NCI-H2107 treated with DMSO at 0.1 percent for 48 hours (cell line): ENCODE measurements around the gene ZDHHC1.
"Not testable (repeated sequence)": the region's sequence is repeated elsewhere in the genome, so short reads cannot be mapped to it uniquely, and the experiment has no call there.

Experiments used
- DNase-seq: peaks from one replicate; lab custom pipeline; 2025; ENCODE audit not compliant: unreplicated experiment; lab: John Stamatoyannopoulos, UW

ZDHHC1 gene

GRCh38 chr16:67394155-67395104 lies 21.8 kb downstream of the ZDHHC1 start:
- DNase-seq: no peak

DNA sequence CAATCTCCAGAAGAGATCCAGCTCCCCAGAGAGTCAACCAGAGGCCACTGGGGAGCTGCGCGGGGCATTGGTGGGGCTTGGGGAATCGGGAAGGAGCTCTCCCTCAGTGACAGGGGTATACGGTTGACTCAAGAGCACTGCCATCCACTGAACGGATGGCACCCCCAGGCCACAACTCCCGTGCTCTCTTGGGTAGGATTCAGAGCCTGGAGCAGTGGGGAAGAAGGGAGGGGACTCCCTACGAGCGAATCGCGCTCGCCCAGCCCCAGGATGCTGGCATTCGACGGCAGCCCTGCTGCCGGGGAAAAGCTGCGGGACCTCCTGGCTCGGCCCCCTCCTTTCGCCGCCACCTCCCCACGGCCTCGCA lies 22.5 kb downstream of the ZDHHC1 start:
- DNase-seq: no peak

DNA sequence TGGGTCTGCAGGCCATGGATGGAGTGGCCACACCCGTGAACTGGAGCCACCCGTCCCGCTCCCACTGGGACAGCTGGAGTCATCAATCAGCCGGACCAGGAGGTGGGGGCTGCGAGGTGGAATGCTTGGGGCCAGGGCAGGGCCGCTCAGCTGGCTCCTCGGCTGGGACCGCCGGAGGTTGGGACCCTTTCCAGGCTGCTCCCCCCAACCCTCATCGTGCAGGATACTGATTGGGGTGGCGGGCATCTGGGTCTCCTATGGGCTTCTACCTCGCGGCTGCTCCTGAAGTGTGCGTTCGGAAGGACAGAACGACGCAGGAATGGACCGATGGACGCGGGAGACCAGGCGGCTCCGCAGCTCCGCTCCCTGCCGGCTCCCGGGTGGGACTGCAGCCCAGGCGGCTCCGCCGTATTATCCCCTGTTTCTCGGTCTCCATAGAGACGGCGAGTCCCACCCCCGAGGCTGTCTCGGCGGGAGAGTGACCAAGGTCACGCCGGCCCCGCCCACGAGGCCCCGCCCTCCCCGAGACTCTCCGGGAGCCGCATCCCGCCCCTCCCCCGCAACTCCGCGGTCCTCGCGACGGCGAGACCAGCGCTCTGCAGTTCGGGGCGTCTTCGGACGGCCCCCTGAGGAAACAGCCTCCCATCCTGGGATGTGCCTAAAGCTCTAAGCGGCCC lies 23.0 kb downstream of the ZDHHC1 start, which contains the start of gene TPPP3:
Gene TPPP3, minus strand, starts transcription at position 388 of the 677 bp plus-strand sequence. CDS start 2,387 bp downstream, outside the sequence.
- no peak for DNase-seq

DNA sequence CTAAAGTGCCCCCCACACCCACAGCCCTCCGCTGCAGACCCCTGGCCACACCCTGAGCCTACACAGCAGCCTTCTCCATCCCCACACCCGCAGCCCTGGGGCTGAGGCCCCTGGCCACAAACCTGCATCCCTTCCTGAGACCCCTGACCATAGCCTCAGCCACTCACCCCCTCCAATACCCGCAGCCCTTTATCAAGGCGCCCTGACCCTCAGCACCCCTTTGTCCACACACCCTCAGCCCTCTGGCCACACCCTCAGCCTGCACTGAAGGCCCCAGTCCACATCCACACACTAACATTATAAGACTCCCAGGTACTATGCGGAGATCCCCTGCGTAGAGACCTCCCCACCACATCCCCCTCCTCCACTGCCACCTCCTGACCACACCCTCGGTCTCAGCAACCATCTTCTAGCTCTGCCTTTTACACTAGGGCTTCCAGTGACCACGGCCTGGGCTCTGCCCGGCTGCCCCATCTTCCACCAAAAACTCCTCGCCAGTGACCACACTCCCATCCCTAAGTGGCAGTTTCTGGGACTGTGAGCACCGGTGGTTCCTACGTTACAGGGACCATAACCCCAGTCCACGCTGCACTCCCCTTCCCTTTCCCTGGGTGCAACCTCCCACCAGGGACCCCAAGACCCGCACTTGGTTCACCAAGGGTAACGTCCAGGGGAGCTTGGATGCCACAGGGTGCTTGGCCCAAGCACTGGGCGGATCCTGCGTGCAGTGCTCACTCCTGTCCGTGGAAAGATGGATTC lies 23.8 kb downstream of the ZDHHC1 start:
- no peak for DNase-seq

- peak; percentile 41 for DNase-seq
Observed at GRCh38 chr16:67391424-67392300, 24.6 kb downstream of the ZDHHC1 start.

- no peak for DNase-seq
Observed at GRCh38 chr16:67390816-67391423, 25.4 kb downstream of the ZDHHC1 start.

DNA sequence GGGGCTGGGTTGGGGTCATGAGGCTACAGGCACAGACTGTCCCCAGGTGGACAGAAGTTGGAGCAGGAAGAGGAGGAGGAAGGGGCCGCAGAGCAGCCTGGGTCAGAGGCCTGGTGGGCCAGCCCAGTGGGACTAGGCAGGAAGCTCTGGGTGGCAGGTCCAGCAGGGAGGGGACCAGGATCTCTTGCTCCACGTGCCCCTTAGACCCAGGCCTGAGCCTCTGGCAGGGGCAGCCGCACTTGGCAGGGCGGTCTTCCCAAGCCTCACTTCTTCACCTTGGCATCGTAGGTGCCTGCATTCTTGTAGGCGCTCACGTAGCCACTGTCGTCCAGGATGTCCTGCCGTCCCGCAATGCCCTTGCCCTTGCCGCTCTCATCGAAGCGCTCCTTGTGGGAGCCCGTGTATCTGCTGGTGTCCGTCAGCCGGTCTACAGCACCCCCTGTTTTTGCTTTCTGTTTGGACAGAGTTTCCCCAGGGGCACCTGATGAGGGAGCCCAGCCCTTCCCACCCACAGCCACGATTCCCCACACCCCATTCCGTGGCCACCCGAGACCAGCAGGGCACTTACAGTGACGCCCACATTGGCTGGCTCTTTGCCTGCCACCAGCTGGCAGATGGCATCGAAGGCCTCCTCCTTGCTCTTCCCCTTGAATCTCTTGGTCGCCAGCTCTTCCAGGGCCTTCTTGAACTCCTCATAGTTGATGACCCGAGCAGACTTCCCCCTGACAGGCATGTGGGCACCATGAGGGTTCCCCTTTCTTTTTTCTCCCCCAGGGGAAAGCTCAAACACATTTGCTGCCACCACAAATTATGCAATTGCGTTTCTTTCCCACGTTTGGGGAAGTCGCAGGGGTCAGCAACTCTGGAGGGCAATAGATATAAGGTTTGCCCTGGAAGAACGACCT lies 26.1 kb downstream of the ZDHHC1 start:
- DNase-seq: no peak

GRCh38 chr16:67388591-67388990 lies 27.7 kb downstream of the ZDHHC1 start:
- DNase-seq: no peak

DNA sequence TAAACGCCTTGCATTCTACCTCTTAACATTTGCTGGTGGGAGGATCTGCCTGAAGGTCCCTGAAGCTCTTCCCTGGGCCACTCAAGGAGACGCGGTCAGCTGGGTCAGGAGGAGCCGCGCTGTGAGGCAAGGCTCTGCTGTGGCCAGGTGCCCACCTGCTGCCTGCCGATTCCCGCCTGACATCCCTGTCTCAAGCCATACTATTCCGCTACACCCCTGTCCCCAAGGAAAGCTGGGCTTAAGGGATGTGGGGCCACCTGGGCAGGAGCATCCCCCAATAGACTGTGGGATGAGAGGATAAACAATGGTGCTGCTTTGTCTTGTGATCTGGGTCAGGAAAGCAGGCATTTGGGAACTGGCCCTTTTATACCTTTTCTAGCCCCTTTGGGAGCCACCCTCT lies 28.1 kb downstream of the ZDHHC1 start:
- no peak for DNase-seq

DNA sequence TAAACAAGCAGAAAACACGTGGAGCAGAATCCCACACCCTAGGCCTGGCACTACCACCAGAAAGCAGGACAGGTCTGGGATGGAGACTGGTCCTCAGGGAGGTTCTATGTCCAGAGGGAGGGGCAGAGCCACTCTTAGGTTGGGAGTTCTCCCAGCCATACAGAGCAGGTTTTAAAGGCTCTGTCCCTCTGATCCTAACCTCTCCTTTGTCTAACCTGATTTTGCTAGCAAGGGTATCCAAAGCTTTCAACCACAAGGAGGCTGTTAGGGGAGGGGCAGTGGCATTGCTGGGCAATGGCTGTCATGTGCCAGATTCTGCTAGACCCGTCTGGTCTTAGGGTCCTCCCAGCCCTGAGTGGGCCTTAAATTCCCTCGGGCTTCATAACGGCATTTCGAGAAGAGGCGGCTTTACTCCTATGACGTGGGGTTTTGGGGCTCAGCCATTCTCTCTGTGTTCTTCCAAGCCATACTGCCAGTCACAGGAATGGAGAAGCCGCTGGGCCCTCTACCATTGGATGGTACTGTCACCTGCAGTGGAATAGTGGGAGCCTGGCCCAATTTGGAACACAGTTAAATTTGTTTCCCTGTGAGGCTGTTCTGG lies 28.7 kb downstream of the ZDHHC1 start:
- DNase-seq: no peak

- no peak for DNase-seq
Observed at GRCh38 chr16:67386861-67387455, 29.3 kb downstream of the ZDHHC1 start.

DNA sequence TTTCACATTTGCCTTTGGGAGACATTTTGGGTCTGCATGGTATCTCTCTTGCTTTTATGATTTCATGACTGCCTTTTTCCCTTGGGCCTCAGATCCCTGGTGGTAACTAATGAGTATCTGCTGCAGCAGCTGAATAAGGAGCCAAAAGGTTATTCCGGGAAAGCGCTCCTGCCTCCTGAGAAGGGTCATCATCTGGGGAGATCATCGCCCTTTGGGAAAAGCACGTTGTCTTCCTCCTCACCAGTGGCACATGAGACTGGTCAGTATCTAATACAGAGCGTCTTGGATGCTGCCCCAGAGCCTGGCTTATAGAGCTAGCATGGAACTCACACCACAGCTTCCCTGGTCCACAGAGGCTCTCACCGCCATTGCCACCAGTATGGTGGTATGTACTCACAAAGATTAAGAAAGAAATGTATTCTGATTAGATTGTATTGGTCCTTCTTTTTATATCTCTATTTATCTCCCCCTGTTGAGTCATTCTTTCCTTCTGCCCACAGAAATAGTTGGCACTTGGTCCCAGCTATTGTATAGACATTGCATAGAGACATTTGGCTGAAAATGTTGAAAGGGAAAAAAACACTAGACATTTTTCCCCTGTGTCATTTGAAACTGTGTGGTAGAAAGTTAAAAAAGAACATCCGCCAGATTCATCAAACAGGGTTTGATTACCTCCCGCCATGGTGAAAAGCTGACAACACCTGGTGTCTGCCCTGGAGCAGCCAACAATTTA lies 31.3 kb downstream of the ZDHHC1 start:
- DNase-seq: peak; percentile 19

- no peak for DNase-seq
Observed at GRCh38 chr16:67383284-67383683, 33.0 kb downstream of the ZDHHC1 start.

- DNase-seq: no peak
Observed at GRCh38 chr16:67378642-67379041, 37.6 kb downstream of the ZDHHC1 start.

- DNase-seq: not testable (repeated sequence)
Observed at GRCh38 chr16:67376012-67376411, 40.3 kb downstream of the ZDHHC1 start.

- DNase-seq: peak; percentile 48
Observed at GRCh38 chr16:67372664-67373063, 43.6 kb downstream of the ZDHHC1 start.

- DNase-seq: no peak
Observed at GRCh38 chr16:67370661-67371060, 45.6 kb downstream of the ZDHHC1 start.
